Effector CD4-positive, alpha-beta T cell (primary cell): ENCODE measurements around the gene SLC19A1.
"Not testable (repeated sequence)": the region's sequence is repeated elsewhere in the genome, so short reads cannot be mapped to it uniquely, and the experiment has no call there.

Source experiments
- DNase-seq: peaks from one replicate; pipeline ENCODE4 v3.0.0-alpha.2; 2020

The SLC19A1 gene

DNA sequence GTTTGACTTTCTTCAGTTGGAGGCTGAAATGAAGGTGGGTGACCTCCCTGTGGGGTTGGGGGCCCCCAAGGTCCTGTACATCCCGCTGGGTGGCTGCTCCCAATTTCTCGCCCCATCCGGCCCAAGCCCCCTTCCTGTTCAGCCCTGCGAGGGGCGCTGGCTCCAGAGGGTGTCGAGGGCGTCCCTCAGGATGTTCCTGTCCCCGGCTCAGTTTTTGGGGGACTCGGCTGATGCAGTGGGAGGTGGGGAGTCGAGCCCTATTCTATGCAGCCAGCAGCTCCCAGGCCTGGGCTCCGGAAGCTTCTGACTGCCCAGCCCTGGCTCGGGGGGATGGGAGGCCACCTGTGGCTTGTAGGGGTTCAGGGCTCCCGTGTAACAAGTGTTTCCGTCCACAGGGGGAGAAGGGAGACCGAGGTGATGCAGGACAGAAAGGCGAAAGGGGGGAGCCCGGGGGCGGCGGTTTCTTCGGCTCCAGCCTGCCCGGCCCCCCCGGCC lies 38.2 kb downstream of the SLC19A1 start:
- DNase-seq = no peak

DNA sequence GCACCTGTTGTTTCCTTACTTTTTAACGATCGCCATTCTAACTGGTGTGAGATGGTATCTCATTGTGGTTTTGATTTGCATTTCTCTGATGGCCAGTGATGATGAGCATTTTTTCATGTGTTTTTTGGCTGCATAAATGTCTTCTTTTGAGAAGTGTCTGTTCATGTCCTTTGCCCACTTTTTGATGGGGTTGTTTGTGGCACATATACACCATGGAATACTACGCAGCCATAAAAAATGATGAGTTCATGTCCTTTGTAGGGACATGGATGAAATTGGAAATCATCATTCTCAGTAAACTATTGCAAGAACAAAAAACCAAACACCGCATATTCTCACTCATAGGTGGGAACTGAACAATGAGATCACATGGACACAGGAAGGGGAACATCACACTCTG lies 39.0 kb downstream of the SLC19A1 start:
- DNase-seq = not testable (repeated sequence)

DNA sequence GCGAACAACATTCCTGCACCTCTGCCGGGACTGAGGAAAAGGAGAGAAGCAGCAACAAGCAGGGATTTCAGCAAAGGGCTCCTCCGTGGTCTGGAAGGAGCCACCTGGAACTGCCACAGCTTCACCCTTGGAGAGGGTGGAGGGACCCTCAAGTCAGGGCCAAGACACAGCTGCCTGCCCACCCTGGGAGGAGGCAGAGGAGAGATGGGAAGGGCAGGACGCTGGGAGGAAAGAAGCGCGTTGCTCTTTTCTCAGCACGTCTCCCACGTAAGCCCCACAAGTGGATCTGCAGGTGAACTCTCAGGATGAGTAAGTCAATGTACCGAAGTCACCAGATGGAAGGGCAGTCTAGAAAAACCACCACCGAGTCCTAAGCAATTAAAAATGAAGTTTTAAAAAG lies 39.6 kb downstream of the SLC19A1 start:
- no peak for DNase-seq

DNA sequence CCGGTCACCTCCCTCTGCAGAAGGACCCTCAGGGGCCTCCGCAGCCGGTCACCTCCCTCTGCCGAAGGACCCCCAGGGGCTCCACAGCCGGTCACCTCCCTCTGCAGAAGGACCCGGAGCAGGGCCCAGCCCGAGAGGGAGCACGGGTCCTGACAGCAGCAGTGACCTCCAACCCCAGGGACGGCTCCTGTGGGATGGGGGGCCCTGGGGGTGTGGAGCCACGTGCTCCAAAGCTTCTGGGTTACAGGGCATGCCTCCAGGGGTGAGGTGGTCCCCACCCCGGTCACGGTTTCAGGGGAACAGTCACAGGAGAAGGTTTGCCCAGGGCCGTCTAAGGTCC lies 40.3 kb downstream of the SLC19A1 start:
- no peak for DNase-seq

DNA sequence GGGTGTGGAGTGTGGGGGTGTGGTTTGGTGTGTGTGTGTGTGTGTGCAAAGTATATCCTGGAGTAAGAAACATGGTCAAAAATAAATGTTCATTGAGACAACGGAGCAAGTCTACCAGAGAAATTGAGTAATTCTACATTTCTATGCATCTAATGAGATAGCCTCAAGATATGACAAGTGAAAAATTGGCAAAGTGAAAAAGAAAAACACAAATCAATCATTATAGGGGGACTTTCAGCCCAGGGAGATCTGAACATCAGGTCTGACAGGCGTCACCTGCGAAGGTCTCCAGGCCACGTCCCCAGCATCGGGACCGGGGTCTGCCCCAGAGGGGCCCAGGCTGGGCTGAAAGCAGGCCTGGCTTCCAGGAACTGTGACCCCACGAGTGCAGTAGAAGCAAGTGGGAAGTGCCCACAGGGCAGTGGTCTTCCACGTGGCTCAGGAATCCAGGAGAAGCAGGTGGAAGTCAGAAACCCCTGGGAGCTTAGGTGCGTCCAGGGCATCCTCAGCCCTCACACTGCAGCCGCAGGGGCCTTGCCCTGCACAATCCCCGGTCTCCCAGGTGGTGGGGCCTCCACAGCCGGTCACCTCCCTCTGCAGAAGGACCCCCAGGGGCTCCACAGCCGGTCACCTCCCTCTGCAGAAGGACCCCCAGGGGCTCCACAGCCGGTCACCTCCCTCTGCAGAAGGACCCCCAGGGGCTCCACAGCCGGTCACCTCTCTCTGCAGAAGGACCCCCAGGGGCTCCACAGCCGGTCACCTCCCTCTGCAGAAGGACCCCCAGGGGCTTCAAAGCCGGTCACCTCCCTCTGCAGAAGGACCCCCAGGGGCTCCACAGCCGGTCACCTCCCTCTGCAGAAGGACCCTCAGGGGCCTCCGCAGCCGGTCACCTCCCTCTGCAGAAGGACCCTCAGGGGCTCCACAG lies 40.9 kb downstream of the SLC19A1 start:
- DNase-seq = not testable (repeated sequence)

DNA sequence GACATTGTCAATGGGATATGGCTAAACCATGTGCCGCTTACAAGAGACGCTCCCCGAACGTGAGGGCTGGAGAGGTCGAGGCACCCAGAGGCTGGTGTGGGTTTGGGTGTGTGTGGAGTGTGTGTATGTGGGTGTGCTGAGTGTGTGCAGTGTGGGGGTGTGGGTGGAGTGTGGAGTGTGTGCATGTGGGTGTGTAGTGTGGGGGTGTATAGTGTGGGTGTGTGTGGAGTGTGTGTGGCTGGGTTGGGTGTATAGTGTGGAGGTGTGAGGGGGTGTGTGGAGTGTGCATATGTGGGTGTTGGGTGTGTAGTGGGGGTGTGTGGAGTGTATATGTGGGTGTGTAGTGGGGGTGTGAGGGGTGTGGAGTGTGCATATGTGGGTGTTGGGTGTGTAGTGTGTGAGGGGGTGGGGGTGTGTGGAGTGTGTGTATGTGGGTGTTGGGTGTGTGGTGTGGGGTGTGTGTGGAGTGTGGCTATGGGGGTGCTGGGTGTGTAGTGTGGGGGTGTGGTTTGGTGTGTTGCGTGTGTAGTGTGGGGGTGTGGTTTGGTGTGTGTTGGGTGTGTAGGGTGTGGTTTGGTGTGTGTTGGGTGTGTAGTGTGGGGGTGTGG lies 42.2 kb downstream of the SLC19A1 start:
- DNase-seq = no peak

DNA sequence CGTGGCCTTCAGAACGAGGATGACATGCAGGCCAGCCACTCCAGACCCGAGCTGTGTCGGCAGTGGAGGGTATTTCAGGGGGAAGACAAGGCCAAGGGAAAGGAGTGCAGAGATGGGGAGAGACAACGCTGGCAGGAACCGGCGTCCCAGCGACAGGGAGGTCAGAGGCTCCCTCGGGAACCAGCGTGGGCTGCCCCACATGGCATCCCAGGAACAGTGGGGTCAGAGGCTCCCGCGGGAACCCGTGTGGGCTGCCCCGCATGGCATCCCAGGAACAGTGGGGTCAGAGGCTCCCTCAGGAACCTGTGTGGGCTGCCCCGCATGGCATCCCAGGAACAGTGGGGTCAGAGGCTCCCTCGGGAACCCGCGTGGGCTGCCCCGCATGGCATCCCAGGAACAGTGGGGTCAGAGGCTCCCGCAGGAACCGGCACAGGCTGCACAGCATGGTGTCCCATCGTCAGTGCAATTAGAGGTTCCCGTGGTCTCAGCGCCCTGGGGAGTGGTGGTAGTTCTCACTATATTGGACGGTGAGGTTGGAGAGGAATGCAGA lies 43.0 kb downstream of the SLC19A1 start:
- DNase-seq = no peak

DNA sequence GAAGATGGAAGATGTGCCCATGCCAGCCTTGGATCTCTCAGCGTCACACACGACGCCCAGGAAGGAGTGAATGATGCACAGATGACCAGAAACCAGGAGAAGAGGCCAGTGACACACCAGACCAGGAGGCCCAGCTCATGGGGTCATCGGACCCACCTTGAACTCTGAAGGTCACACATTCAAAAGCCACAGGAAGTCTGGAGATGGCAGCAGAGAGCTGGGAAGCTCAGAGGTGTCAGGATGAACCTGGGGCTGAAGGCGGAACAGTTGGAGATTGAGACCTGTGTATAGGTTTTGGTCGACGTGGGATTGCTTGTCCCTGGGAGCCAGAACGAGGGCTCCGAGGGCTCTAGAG lies 43.6 kb downstream of the SLC19A1 start:
- no peak for DNase-seq

DNA sequence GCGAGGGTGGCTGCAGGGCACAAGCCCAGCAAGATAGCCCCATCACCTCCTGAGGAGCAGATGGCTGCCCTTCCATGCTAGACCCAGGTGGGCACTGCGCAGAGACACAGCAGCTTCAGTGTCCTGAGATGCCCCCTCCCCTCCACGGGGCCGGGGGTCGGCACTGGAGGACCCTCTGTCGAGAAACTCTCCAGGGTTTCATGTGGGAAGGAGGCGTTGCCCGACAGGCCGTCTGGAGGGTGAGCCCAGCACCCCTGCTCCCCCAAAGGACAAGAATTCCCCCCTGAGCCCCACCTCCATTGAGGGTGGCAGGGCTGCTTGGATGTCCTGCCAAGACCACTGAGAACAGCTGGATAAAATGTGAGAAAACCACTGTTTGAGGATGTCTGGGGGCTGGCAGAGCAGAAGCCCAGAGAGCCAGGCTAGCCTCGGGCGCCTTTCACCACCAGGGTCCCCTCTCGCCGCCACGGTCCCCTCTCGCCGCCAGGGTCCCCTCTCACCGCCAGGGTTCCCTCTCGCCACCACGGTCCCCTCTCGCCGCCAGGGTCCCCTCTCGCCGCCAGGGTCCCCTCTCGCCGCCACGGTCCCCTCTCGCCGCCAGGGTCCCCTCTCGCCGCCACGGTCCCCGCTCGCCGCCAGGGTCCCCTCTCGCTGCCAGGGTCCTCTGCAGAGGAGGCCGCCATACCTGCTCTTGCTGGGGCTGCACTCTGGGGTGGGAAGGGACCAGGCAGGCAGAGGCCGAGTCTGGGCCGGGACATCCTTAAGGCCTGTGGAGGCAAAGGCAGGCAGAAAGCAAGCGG lies 44.2 kb downstream of the SLC19A1 start:
- DNase-seq = no peak

DNA sequence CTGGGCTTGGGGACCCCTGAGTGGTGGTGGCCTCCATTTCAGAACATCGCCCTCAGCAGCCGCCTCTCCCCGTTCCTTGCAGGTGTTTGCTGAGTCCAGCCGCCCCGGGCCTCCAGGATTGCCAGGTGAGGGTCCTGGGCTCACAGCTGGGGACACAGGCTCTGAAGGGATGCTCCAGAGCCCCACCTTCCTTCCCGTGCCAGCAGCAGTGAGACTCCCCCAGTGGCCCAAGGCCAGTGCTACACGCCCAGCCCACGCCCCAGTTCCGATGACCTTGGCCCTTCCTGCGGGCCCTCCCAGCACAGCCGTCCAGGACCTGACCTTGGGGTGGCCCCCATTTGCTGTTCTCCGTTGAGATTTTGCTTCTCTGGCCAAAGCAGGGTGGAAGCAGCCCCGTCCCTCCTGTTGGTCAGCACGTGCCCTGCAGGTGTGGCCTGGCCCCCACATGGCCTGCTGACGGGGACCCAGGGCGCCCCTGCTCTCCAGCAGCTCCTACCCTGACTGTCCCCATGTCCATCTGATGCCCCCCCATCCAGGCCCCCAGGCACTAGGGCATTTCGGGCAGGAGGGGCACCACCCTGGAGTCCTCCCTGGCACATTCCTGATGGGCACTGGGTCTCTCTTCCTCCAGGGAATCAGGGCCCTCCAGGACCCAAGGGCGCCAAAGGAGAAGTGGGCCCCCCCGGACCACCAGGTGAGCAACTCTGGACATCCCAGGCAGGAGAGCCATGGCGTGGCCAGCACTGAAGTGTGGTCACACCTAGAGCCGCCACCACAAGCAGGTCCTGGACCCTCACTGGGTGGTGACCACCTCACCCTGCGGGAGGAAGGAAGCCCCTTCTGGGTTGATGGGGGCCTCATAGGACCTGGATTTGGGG lies 45.0 kb downstream of the SLC19A1 start:
- DNase-seq = no peak

DNA sequence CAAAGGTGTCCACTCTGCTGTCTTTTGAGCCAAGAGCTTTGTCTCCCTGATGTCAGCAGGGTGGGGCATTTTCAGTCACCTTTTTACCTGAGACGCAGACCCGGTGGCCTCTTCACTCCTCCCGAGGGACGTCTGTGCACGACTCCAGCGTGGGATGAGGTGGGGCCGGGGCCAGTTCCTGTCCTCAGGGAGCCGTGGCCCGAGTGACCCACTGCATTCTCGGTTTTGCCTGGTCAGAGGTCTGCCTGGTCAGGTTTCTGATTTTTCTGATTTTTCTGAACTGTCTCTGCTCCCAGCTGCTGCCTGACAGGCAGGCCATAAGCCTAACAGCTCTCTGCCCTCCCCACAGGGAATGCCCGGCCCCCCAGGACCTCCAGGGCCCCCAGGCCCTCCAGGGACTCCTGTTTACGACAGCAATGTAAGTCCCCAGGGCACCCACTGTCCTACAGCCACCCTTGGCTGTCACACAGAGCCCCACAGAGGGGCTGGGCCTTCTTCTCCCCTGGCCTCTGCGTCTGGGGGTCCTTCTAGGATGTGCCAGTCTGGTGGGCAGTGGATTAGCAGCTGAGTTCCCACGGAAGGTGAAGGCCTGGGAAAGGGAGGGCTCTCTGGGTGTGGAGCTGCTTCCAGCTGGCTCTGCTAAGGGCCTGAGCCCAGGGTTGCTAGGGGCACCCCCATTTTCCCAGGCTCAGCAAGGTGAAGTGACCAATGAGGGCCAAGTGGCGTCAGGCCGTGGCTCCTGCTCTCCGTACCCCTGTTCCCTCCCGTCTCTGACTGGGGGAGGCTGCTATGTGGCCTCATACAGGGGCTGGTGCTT lies 45.9 kb downstream of the SLC19A1 start:
- no peak for DNase-seq

DNA sequence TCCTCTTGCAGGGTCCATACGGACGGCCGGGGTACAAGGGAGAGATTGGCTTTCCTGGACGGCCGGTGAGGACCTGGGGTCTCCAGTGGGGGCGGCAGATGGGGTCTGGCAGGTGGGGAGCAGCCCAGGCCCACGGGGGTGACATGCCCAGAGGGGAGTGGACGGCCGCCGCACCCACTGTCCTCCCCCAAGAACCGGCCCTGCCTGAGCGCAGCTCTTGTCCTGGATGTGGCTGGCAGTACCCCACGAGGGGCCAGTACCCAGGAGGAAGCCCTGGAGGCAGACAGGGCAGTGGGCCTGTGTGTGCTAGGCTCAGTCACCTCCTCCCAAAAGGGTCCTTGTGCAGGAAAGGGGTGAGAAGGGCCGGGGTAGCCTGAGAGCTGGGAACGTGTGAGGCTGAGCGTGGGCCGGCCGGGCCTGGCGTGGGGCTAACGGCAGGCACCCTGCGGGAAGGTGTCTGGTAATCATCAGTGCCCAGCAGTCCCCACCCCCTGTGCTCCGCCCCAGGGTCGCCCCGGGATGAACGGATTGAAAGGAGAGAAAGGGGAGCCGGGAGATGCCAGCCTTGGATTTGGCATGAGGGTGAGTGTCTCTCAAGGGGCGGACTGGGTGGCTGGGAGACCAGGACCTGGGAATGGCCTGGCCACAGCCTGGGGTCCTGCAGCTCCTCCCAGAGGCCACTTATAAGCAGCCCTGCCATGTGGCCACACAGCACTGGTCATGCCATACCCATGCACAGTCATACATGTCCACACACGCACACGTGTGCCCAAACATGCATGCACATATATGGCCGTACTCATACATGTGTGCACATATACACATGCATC lies 47.2 kb downstream of the SLC19A1 start:
- DNase-seq = no peak

DNA sequence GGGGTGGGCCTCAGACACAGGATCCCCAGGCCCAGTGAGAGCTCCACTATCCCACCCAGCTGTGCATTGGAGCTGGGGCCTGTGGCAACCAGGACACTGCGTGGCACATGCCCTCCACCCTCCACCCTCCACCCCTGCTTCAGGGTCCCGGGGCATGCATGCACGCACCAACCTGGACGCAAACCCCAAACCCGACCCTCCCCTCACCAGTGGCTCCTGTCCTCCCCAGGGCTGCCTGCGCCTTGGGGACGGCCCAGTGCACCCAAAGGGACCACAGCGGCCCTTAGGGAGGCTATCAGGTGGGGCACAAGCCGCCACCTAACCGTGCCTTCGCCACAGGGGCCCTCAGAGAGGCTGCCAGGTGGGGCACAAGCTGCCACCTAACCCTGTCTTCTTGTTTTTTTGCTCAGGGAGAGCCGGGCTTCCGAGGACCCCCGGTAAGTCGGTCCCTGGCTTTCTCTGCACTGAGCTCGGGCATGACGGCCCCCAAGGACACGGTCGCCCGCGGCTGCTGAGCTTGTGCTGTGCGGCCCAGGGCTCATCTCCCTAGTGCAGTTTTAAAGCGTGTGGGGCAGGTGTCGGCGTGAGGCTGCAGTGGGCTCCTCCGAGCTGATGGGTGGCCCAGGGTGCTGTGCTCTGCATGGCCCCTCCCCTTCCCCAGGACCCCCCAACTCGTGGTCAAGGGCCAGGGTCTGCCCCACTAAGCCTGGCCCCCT lies 47.9 kb downstream of the SLC19A1 start:
- DNase-seq = no peak

DNA sequence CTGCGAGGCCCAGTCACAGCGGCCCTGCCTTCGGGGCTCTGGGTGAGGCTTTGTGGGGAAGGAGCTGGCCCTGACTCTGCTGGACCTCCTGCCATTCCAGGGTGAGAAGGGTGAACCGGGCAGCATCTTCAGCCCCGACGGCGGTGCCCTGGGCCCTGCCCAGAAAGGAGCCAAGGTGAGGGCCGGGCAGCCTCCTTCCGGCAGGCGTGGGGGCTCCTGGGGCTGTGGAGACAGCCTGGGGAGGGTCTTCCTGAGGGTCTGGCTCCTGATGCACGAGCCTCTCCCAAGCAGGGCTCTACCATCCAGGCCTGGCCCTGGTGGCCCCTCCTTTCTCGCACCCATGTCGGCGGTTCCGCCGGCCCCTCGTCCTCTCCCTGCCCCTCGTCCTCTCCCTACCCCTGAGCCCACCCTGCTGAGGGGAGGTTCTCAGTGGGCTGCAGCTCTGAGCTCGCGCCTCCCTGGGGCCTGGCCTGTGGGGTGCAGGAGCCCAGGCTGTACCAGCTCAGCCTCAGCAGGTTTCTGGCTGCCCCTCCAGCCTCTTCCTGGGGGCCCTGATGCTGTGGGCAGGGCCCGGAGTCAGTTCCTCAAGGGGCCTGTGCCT lies 48.7 kb downstream of the SLC19A1 start:
- DNase-seq = no peak

DNA sequence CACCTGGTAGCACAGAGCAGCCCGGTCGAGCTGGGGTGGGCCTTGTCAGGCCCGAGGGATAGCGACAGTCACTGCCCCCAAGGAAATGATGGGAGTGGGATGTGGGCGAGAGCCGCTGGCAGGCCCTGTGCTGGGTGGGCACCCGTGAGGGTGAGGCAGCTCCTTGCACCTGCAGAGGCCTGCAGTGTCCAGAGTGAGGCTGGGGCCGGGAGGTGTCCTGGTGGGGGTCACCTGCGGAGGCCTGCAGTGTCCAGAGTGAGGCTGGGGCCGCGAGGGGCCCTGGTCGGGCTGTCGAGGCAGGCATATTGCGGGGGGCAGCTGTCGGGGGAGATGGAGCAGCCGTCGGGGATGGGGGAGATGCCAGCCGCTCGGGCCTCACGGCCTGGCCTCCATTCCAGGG lies 49.5 kb downstream of the SLC19A1 start:
- no peak for DNase-seq

DNA sequence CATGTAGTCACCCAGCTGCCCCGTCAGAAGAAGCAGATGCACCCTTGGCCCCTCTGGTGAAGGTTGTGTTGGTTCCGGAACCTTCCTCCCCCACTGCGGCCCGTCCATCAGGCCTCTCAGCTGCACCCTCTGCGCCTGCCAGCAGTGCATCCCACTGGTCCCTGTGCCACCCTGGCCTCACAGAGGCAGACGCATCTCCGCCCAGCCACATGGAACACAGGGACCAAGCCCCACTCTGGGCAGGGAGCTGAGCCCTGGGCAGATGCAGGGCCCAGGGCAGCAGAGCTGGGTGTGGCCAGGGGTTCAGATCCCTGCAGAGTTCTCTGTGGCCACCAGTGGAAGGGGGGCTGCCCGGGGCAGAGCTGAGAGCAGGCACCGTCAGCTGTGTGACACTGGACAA lies 50.6 kb downstream of the SLC19A1 start:
- DNase-seq = no peak

DNA sequence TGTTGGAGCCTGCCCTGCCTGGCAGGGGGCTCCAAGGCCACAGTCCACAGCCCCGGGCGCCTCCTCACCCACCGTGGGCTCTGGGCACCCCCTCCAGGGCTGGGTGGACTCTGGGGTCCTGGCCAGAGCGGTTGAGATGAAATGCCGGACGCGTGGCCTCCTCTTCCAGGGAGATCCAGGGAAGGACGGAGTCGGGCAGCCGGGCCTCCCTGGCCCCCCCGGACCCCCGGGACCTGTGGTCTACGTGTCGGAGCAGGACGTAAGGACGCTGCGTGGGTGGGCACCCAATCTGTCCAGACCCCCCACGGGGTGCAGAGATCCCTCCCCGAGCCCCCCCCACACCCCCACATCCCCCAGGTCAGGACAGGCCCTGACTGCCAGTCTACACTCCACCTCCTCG lies 51.2 kb downstream of the SLC19A1 start:
- DNase-seq = no peak

DNA sequence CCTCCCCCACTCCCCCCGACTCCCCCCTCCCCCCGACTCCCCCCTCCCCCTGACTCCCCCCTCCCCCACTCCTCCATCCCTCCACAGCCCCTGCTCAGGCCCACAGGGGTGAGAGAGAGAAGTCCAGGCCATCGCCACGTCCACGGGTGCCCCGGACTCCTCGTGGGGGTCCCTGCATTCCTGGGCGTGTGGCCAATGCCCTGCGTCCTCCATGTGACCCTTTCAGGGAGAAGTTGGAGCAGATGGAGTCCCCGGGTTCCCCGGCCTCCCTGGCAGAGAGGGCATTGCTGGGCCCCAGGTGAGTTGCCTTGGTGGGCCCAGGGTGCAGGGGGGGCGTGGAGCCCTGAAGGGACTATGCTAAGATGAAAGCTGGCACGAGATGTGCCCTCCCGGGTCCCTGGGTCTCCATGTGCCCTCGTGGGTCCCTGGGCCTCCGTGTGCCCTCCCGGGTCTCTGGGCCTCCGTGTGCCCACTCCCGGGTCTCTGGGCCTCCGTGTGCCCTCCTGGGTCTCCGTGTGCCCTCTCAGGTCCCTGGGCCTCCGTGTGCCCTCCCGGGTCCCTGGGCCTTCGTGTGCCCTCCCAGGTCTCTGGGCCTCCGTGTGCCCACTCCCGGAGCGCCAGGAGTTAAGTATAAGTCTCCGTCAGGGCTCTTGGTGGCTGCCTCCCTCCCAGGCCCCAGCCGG lies 52.0 kb downstream of the SLC19A1 start:
- no peak for DNase-seq

DNA sequence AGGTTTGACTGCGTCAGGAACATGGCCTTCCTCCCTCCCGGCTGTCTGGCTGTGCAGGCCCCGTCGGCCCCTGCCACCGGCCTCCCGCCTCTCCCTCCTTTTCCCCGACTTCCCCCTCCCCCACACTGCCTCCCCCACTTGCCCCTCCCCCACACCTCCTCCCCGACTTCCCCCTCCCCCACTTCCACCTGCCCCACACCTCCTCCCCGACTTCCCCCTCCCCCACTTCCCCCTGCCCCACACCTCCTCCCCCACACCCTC lies 52.6 kb downstream of the SLC19A1 start:
- DNase-seq = no peak
